IPS DF 6.9 (cell line): Measurements from ENCODE around the gene ANKRD34C.
"Not testable (repeated sequence)": the region's sequence is repeated elsewhere in the genome, so short reads cannot be mapped to it uniquely, and the experiment has no call there.

Source experiments
- DNase-seq: peaks from one replicate; pipeline ENCODE4 v3.0.0-alpha.2; 2013; ENCODE audit warnings: low read depth, low spot score
- H3K27ac ChIP-seq: one replicate; pipeline ENCODE4 v1.5.1; 2013; ENCODE audit warnings: low read length, control low read depth
- H3K27me3 ChIP-seq: 2 replicates; pipeline ENCODE4 v1.6.1; 2013; ENCODE audit warnings: mild to moderate bottlenecking, low read length; ENCODE audit not compliant: control insufficient read depth, insufficient read depth
- H3K36me3 ChIP-seq: 2 replicates; pipeline ENCODE4 v1.6.1; 2013; ENCODE audit warnings: low read length; ENCODE audit not compliant: control insufficient read depth, insufficient read depth
- H3K4me1 ChIP-seq: 2 replicates; pipeline ENCODE4 v1.6.1; 2013; ENCODE audit warnings: low read length; ENCODE audit not compliant: control insufficient read depth, insufficient read depth
- H3K4me3 ChIP-seq: 2 replicates; pipeline ENCODE4 v1.5.1; 2013; ENCODE audit warnings: mild to moderate bottlenecking, low read length
- H3K9me3 ChIP-seq: 2 replicates; pipeline ENCODE4 v1.6.1; 2013; ENCODE audit warnings: low read length, inconsistent platforms; ENCODE audit not compliant: control insufficient read depth, insufficient read depth
- WGBS: extraction: QIAGEN DNeasy Blood & Tissue Kit; methylation state at CpG from one replicate; pipeline ENCODE4 v1.1.7; 2013; ENCODE audit warnings: mixed read lengths, missing lambda C conversion rate; ENCODE audit not compliant: insufficient read length, insufficient coverage; 5-methylcytosine and 5-hydroxymethylcytosine counted together

The ANKRD34C gene

GRCh38 chr15:79310985-79311900 is 28.7 kb downstream of the ANKRD34C start, which contains the start of gene TMED3:
Gene TMED3 (plus strand): TSS chr15:79311112. CDS start chr15:79311250, 138 bp downstream.
- DNase-seq: peak; percentile 57
- peak within 1 kb of the TSS; percentile 86 for H3K4me3 ChIP-seq

GRCh38 chr15:79311901-79312553 is 29.5 kb downstream of the ANKRD34C start:
- Histone ChIP-seq H3K27me3 (no peaks in the 10 kb centered on the region; the same call in 1 of the 2 replicates), H3K9me3 (no peaks in the 10 kb centered on the region), H3K36me3 (peaks cover 14% of the 10 kb centered on the region; the same call in 1 of the 2 replicates), H3K27ac (no peak overlapping the region), H3K4me1 (no peaks in the 10 kb centered on the region), H3K4me3 (peak overlapping the region; percentile 86; the same call in 1 of the 2 replicates)
- no peak for DNase-seq
- no CpG with 5 or more reads among the region's 8 CpGs for WGBS

More at GRCh38 chr15:79310985-79311900, 28.7 kb downstream of the ANKRD34C start, which contains the start of gene TMED3:
- Histone ChIP-seq H3K4me1 (no peaks in the 10 kb centered on the region), H3K9me3 (no peaks in the 10 kb centered on the region), H3K27me3 (no peaks in the 10 kb centered on the region; the same call in 1 of the 2 replicates), H3K27ac (no peak within 1 kb of the TSS), H3K36me3 (peaks cover 12% of the 10 kb centered on the region; the same call in 1 of the 2 replicates)
- WGBS: no CpG with 5 or more reads among the region's 76 CpGs

GRCh38 chr15:79314186-79314585 is 31.7 kb downstream of the ANKRD34C start:
- Histone ChIP-seq H3K4me3 (no peak overlapping the region), H3K27me3 (no peaks in the 10 kb centered on the region; the same call in 1 of the 2 replicates), H3K36me3 (peaks cover 24% of the 10 kb centered on the region; the same call in 1 of the 2 replicates), H3K4me1 (no peaks in the 10 kb centered on the region), H3K27ac (no peak overlapping the region), H3K9me3 (no peaks in the 10 kb centered on the region)
- DNase-seq: no peak
- no CpG with 5 or more reads among the region's 1 CpG for WGBS

GRCh38 chr15:79314811-79315210 is 32.3 kb downstream of the ANKRD34C start:
- Histone ChIP-seq H3K36me3 (peaks cover 24% of the 10 kb centered on the region; the same call in 1 of the 2 replicates), H3K27ac (no peak overlapping the region)
- no CpG with 5 or more reads among the region's 6 CpGs for WGBS

GRCh38 chr15:79315623-79316328 is 33.3 kb downstream of the ANKRD34C start:
- no peaks in the 10 kb centered on the region for H3K9me3 ChIP-seq
- no peaks in the 10 kb centered on the region for H3K4me1 ChIP-seq
- no peak for DNase-seq
- no peak overlapping the region for H3K27ac ChIP-seq
- no CpG with 5 or more reads among the region's 10 CpGs for WGBS
- H3K4me3 ChIP-seq: no peak overlapping the region
- peaks cover 24% of the 10 kb centered on the region; the same call in 1 of the 2 replicates for H3K36me3 ChIP-seq
- H3K27me3 ChIP-seq: no peaks in the 10 kb centered on the region

More at GRCh38 chr15:79314811-79315210, 32.3 kb downstream of the ANKRD34C start:
- Histone ChIP-seq H3K4me1 (no peaks in the 10 kb centered on the region), H3K4me3 (no peak overlapping the region), H3K27me3 (no peaks in the 10 kb centered on the region; the same call in 1 of the 2 replicates), H3K9me3 (no peaks in the 10 kb centered on the region)
- DNase-seq: no peak

- H3K27ac ChIP-seq: no peak overlapping the region
- H3K4me3 ChIP-seq: no peak overlapping the region
- no CpG with 5 or more reads among the region's 9 CpGs for WGBS
- no peak for DNase-seq
- H3K9me3 ChIP-seq: no peaks in the 10 kb centered on the region
- no peaks in the 10 kb centered on the region for H3K27me3 ChIP-seq
- H3K4me1 ChIP-seq: no peaks in the 10 kb centered on the region
- H3K36me3 ChIP-seq: peaks cover 25% of the 10 kb centered on the region; the same call in 1 of the 2 replicates
Observed at GRCh38 chr15:79316864-79317263, 34.3 kb downstream of the ANKRD34C start.

GRCh38 chr15:79319973-79320372 is 37.5 kb downstream of the ANKRD34C start:
- not testable (repeated sequence) for H3K9me3 ChIP-seq, DNase-seq, H3K27me3 ChIP-seq, H3K4me3 ChIP-seq, H3K27ac ChIP-seq, H3K4me1 ChIP-seq
- no CpG with 5 or more reads among the region's 9 CpGs for WGBS
- H3K36me3 ChIP-seq: peaks cover 21% of the 10 kb centered on the region; the same call in 1 of the 2 replicates

GRCh38 chr15:79321876-79322275 is 39.4 kb downstream of the ANKRD34C start:
- WGBS: no CpG with 5 or more reads among the region's 14 CpGs
- Histone ChIP-seq H3K27ac (no peak overlapping the region), H3K27me3 (no peaks in the 10 kb centered on the region), H3K4me1 (no peaks in the 10 kb centered on the region), H3K36me3 (peaks cover 14% of the 10 kb centered on the region; the same call in 1 of the 2 replicates), H3K9me3 (no peaks in the 10 kb centered on the region), H3K4me3 (no peak overlapping the region)
- DNase-seq: no peak

- Histone ChIP-seq H3K36me3 (peaks cover 14% of the 10 kb centered on the region; the same call in 1 of the 2 replicates), H3K9me3 (no peaks in the 10 kb centered on the region), H3K27ac (no peak overlapping the region), H3K27me3 (no peaks in the 10 kb centered on the region), H3K4me1 (no peaks in the 10 kb centered on the region), H3K4me3 (no peak overlapping the region)
- no CpG with 5 or more reads among the region's 3 CpGs for WGBS
- DNase-seq: no peak
Observed at GRCh38 chr15:79322306-79322705, 39.8 kb downstream of the ANKRD34C start.

- Histone ChIP-seq H3K4me1 (no peaks in the 10 kb centered on the region), H3K4me3 (no peak overlapping the region), H3K27me3 (no peaks in the 10 kb centered on the region), H3K9me3 (no peaks in the 10 kb centered on the region), H3K27ac (no peak overlapping the region), H3K36me3 (peaks cover 10% of the 10 kb centered on the region; the same call in 1 of the 2 replicates)
- no CpG with 5 or more reads among the region's 6 CpGs for WGBS
- DNase-seq: no peak
Observed at GRCh38 chr15:79322945-79323344, 40.4 kb downstream of the ANKRD34C start.
